Inflammatory macrophage (primary cell): ENCODE measurements around the gene BPIFB3.

ENCODE experiments used
- DNase-seq, 2 donors: peaks; one replicate each; pipeline ENCODE4 v3.0.0-alpha.2; 2020 to 2022

BPIFB3 gene

DNA sequence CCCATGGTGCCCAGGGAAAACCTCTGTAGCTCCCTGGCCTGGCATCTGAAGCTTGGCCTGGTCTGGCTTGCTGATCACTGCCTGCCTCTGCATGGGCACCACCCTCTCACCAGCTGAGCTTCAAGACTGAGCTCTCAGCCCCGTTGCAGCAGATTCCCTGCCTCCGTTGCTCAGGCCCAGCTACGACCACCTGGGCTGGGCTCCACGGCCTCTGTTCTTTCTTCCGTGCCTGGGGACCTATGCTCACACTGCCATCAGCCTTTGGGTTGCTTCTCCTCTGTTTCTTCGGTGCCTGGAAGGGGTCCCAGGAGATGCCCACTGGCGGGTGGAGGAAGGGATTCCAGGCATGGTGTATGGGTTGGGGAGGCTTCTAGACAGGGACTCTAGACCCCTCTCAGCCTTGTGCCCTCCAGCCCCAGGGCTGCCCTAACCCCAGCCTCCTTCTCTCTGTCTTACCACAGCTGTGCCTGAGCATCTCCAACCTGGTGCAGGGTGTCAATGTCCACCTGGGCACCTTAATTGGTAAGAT is 37.1 kb upstream of the BPIFB3 start:
- no peak for DNase-seq

DNA sequence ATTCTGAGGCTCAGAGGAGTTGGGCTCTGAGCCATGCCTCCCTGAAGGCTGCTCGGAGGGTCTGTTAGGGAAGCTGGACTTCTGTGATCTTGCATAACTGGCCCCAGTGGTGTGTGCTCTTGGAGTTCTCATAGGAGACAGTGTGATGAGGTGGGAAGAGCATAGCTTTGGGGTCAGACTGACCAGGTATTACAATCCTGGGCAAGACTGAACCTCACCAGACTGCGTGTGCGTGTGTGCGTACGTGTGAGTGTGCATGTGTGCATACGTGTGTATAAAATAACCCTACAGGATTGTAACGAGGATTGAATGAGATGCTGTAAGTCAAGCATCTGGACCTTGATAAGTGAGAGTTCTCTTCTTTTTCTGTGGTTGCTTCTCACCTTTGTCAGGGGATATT is 36.2 kb upstream of the BPIFB3 start:
- DNase-seq = no peak

DNA sequence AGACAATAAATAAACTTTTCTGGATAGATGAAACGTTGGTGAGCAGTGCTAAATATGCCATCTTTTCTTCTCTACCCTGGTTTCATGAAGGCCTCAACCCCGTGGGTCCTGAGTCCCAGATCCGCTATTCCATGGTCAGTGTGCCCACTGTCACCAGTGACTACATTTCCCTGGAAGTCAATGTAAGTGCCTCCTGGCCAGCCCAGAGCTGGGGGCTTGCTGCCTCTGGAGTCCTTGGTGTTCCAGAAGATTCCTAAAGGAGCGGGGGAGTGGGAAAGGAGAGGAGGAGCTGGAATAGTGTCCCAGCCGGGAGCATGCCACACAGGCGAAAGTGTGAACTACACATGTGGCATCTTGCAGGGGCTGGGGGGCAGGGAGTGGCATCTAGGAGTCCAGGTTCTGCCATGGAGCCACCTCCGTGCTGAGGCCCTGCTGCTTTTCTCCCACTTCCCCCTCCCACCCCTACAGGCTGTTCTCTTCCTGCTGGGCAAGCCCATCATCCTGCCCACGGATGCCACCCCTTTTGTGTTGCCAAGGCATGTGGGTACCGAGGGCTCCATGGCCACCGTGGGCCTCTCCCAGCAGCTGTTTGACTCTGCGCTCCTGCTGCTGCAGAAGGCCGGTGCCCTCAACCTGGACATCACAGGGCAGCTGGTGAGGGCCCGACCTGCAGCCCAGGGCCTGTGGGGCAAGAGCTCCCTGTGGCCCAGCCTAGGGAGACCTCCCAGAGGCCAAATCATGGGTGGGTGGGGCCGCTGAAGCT is 35.4 kb upstream of the BPIFB3 start:
- no peak for DNase-seq

- DNase-seq = no peak
Observed at GRCh38 chr20:33019465-33020277, 34.0 kb upstream of the BPIFB3 start.

- no peak for DNase-seq
Observed at GRCh38 chr20:33020278-33021161, 33.2 kb upstream of the BPIFB3 start.

DNA sequence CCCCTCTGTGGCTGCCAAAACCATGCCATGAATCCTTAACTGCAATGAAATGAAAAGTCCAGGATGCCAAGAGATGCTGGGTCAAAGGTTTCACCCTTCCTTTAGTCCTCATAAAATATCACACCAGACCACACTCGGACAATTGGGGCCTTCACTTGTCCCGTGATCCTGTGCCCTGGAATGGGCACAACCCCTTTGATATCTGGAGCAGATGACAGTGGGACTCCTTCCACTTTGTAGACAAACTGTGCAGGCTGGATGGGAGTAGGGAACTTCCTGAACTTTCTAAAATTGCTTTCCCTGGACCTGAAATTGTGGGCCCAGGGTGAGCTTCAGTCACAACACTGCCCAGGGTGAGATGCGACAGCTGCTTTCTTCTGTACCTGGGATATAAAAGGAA is 31.8 kb upstream of the BPIFB3 start:
- DNase-seq = no peak

GRCh38 chr20:33022289-33022688 is 31.4 kb upstream of the BPIFB3 start:
- peak; percentile 33 to 65 for DNase-seq

DNA sequence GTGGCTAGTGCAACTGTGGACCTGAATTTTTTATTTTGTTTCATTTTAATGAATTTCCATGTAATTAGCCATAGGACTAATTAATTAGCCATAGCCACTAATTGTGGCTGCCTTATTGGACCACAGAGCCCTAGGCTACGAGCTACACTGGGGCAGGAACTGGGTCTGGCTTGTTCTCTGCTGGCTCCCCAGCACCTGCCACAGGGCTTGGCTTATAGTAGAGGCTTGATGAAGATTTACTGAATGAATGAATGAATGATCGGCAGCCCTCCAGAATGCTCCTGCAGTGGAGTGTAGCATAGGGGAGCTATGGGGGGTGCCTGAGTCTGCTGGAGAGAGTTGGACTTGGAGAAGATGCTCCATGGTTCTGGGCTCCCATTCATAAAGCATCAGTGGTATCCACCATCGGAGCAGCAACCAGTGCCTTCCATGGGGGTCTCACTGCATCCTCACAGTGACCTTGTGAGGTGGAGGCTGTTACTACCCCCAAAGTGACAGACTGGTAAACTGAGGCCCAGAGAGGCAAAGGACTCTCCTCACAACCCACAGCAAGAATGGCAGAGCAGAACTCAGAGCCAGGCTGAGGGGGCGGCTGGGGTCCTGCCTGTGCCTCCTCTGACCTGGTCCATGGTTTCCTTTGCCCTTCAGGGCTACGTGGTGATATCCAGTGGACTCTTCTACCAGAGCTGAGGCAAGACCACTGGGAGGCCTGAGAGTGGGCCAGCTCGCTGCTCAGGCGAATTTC is 30.8 kb upstream of the BPIFB3 start:
- no peak for DNase-seq

DNA sequence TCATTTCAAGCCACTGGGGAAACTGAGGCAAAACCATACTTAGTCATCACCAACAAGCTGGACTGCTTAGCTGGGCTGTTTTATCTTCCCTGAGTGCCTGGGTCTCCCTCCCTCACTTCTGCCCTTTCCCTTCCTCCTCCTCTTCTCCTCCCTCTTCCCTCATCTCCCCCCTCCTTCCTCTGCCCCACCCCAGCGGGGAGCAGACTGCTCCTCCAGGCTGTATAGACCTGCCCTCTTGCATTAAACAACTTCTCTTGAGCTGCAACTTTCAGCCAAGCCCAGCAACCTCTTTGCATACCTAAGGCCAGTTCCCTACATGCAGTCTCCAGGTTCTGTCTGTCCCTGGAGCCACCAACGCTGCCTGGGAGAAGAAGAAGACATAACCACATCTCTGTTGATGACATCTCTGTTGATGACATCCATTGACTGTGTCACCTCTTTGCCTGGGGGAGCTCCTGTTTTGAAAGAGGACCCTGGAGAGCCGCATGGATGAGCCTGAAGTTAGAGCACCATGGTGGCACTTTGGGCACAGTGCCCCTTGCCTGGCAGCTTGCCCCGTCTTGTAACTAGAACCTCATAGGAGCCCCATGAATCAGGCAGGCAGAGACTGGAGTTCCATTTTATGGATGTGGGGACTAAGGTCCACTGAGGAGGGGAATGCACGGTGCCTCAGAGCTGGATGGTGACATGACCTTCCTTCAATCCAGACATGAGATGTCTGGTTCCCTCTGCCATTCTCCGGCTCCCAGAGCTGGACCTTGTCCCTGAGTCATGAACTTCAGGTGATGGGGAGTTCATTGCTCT is 30.1 kb upstream of the BPIFB3 start:
- no peak for DNase-seq

- no peak for DNase-seq
Observed at GRCh38 chr20:33024243-33024560, 29.5 kb upstream of the BPIFB3 start.

GRCh38 chr20:33024609-33025317 is 28.9 kb upstream of the BPIFB3 start:
- DNase-seq = no peak

- no peak for DNase-seq
Observed at GRCh38 chr20:33025318-33025876, 28.3 kb upstream of the BPIFB3 start.

DNA sequence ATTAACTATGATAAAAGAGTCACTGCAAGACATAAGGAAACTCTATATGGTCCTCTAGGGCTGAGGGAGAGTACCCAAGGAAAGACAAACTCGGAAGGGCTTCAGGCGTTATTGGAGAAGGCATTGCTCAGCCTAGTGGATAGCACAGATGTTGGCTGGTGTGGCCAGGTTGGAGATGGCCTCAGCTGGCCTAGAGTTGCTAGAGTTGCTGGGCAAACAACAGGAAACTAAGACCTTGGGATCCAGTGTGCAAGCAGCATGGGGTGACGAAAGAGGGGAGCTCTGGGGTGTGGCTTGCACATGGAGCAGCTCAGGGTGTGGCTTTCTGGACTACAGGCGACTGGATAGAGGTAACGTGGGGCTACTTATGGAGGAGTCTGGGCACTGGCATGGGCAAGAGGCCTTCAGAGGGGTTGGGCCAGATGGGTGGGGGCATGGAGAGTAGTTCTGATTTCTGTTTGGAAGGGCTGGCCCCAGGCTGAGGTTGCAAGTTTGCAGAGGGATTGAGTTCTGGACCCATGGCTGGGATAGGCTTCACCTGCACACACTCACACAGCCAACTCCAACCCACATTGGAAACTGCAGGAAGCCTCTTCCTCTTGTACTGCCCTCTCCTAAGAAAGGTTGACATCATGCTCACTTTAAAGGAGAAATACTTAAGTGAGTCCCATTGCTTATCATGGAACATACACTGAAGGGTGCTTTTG is 27.5 kb upstream of the BPIFB3 start:
- DNase-seq = no peak

DNA sequence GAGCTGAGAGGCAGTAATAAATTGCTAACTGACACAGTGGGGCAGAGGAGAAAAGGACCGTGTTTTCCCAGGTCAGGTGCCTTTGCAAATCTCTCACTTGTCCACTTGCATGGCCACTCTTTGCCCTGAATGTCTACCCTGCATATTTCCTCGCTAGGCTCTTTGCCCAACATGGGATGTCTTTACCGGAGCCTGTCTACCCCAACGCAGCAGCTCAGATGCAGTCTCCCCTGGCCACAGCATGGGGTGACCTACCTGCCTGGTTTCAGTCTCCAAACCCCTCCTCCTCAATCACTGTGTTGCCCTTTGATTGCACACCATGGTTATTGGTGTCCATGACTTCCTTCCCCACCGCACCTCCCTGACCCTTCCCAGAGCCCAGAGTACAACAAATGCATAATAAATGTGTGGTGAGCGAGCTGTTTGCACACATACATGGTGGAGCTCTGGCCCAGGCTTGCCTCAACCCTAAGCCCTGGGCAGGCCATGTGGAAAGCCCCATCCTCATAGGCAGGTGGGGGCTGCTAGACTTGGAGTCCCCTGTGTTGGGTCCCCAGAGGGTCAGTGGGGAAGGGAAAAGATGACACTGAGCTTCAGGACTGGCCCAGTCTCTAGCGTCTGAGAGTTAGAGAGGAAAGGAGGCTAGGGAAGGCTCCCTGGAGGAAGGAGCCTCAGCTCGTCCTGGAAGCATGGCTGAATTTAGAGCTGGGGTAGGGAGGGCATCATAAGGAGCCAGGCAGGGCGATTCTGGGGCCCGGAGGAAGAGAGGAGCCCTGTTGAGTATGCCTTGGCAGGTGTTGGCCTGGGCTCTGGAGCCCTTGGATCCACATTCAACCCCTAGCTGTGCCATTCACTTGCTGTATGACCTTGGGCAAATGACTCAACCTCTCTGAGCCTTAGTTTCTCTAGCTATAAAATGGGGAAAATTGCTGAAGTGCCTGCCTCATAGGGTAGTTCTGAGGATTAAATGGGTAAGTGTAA is 26.6 kb upstream of the BPIFB3 start:
- no peak for DNase-seq

GRCh38 chr20:33027769-33028751 is 25.6 kb upstream of the BPIFB3 start:
- no peak for DNase-seq

DNA sequence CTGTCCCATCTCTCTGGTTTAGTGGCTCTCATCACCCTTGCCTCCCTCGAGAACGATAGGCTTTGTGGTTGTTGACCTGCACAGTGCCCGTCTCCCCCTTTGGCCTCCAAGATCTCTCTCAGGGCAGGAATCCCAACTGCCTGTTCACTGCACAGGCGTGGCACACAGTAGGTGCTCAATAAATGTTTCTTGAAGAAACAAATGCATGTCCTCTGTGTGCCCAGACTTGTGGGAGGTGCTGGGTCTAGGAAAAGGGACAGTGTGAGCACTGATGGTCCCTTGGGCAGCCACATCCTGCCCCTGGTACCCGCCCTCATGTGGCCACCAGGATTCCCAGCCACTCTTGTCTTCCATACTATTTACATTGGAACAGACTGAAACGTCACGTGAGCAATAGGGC is 24.8 kb upstream of the BPIFB3 start:
- no peak for DNase-seq

GRCh38 chr20:33030076-33030475 is 23.6 kb upstream of the BPIFB3 start:
- DNase-seq = no peak
